OCI-M1 (cell line): ENCODE data around the gene MFGE8.
A peak's percentile ranks its signal among the peaks of the same experiment; 100 is the strongest.

Source experiments
- DNase-seq: peaks from one replicate; lab custom pipeline; 2025; lab: John Stamatoyannopoulos, UW

The MFGE8 gene

DNA sequence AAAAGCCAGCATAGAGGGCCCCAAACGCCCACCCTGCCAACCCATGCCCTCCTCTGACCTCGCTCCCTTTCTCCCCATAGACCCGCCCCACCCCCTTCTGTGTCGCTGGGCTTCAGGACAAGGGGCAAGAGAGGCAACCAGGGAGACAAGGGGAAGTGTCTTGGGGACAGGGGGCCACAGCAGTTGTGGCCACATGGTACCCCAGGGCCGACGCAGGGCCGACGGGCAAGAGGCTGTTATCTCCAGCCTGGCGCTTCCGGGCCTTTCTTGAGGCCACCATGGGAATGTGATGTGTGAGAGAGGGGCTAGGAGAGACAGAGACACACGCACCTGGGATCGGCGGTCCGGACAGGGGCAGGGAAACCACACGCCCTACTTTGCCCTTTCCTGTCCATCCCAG, 14.4 kb downstream of the MFGE8 start:
- no peak for DNase-seq

GRCh38 chr15:88897456-88898194, 15.6 kb downstream of the MFGE8 start:
- peak; percentile 75 for DNase-seq

- no peak for DNase-seq
These were observed 16.1 kb downstream of the MFGE8 start for GRCh38 chr15:88897142-88897455.

GRCh38 chr15:88896333-88897033, 16.7 kb downstream of the MFGE8 start:
- no peak for DNase-seq

DNA sequence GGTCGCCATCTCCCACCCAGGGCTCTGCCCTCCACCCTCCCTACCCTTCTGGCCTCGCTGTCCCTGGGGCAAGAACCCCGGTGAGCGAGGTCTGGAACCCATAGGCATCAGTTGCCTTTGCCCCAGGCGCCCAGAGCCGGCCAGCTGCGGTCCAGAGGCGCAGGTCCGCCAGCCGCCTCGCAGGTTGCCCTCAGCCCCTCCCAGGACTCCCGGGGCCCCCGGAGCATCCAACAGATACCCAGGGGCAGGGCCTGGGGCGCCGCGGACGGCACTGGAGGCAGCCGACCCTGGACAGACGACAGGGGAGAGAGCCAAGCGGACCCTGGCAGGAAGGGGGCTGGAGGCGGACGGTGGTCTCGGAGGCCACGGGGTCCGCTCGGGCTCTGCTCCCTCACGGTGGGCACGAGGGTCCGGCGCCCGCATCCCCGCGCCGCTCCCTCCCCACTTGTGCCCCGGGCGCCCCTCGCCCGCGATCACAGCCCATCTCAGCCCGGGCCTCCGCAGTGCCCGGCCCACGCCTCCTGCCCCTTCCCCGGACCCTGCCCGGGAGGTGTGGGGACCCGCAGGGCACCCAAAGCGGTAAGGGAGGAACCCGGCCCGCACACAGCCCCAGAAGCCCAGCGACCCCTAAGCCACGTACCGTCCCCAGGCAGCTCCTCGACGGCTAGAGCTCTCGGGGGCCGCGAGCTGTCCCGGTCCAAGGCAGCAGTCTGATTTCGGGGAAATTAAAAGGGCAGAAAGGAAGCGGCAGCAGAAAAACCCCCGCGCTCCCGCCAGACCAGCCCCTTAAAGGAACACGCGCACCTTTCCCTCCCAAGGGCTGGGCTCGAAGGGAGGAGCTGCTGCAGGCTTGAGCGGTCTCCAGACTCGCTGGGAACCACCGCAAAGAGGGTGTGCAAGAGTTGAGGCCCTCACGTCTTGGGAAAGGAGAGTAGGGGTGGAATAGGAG, 18.1 kb downstream of the MFGE8 start, which contains the start of gene HAPLN3:
TSS of gene HAPLN3 (minus strand) at position 726 of the 949 bp plus-strand sequence. CDS start 8,246 bp downstream, outside the sequence.
- DNase-seq: peak; percentile 49

- peak; percentile 46 for DNase-seq
These were observed 18.8 kb downstream of the MFGE8 start for GRCh38 chr15:88894348-88894818.

GRCh38 chr15:88891540-88892254, 21.5 kb downstream of the MFGE8 start:
- DNase-seq: no peak

- DNase-seq: no peak
These were observed 22.7 kb downstream of the MFGE8 start for GRCh38 chr15:88890495-88890894.

- DNase-seq: no peak
These were observed 24.5 kb downstream of the MFGE8 start for GRCh38 chr15:88888719-88889118.

DNA sequence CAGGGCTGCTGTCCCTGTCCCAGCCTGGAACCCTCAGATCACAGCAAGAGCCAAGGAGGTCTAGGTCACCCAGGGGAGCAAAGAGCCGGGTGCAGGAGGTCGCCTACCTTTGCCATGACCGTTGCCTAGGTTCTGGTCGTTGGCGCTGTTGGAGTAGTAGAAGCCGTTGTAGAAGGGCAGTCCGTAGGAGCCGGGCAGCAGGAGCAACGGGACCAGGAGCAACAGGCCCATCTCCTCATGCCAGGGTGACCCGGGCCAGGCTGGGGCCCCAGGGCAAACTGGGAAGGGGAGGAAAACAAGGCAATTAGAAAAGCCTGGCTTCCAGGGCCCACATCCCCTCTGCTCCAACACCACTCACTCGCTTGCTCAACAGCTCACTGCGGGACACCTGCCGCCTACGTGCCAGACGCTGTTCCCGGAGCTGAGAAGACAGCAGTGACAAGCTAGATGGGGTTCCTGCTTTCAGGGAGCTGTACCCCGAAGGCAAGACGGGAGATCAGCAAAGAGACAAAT, 26.1 kb downstream of the MFGE8 start:
- no peak for DNase-seq

DNA sequence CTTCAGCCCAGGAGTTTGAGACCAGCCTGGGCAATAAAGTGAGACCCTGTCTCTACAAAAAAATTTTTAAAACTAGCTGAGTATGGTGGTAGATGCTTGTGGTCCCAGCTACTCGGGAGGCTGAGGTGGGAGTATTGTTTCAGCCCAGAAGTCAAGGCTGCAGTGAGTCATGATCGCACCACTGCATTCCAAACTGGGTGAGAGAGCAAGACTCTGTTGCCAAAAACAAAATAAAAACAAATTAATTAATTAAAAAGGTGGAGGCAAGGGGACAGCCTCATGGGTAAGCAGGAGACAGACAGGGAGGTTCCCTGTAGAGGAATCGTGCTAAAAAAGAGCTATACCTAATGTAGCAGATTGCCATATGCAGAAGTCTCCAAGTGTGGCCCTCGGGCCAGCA, 30.4 kb downstream of the MFGE8 start:
- DNase-seq: no peak

DNA sequence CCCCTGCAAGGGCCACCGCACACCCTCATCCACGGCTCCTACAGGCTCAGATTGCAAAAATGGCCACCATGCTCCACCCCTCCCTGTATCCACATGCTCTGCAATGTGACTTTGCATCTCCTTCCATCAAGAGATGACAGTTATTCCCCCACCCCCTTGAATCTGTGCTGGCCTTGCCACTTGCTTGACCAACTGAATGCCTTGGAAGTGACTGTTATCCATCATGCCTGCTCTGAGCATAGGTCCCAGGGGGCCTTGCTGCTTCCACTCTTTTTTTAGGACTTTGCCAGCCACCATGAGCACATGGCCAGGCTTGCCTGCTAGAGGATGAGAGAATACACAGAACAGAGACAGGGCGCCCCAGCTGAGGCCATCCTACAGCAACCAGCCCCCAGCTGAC, 31.4 kb downstream of the MFGE8 start:
- DNase-seq: no peak

DNA sequence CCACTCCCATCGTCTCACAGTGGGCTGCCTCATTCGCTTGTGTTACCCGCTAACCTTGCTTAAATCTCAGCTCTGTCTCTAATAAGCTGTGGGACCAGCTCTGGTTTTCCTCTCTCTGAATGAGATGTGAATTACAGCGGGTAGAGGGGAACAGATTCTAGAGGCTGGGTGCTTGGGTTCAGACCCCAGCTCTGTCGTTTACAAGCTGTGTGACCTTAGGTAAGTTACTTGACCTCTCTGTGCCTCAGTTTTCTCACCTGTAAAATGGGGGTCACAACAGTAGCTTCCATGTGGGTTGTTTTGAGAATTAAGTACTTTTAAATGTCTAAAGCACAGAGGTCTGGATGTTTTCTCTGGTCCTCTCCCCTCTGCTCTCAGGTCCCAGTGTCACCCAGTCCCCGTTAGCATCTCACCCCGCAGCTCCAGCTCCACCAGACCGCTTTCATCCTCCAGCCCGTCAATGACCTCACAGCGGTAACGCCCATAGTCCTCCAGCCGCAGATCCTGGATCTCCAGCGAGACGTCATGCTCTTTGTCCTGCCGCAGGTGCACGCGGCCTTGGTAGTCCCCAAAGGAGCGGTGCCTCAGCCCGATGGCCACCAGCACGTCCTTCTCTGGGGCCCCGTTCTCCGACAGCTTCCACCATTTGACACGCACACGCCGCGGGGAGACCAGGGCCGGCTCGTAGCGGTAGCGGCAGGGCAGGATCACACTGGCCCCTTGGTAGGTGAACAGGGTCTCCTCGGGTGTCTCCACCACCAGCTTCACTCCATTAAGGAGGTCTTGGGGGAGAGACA, 32.0 kb downstream of the MFGE8 start:
- DNase-seq: no peak

GRCh38 chr15:88878720-88879184, 34.4 kb downstream of the MFGE8 start:
- peak; percentile 57 for DNase-seq

GRCh38 chr15:88877906-88878305, 35.3 kb downstream of the MFGE8 start:
- no peak for DNase-seq

- DNase-seq: no peak
These were observed 35.8 kb downstream of the MFGE8 start for GRCh38 chr15:88877415-88877814.

- no peak for DNase-seq
These were observed 36.6 kb downstream of the MFGE8 start for GRCh38 chr15:88876573-88876972.

- no peak for DNase-seq
These were observed 38.5 kb downstream of the MFGE8 start for GRCh38 chr15:88874684-88875083.

DNA sequence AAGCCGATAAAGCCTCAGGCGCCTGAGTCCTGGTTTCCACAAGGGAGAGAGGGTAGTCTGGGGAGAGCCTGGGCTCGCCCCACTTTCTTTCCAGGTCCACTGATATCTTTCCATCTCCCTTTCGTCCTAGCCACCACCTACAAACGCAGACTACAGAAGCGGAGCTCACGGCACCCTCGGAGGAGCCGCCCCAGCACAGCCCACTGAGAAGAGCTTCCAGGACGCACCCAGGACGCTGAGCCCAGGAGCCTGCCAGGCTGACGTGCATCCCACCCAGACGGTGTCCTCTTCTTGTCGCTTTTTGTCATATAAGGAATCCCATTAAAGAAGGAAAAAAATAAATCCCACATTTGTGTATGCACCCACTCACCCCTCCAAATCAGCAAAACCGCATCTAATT, 38.9 kb downstream of the MFGE8 start:
- no peak for DNase-seq

DNA sequence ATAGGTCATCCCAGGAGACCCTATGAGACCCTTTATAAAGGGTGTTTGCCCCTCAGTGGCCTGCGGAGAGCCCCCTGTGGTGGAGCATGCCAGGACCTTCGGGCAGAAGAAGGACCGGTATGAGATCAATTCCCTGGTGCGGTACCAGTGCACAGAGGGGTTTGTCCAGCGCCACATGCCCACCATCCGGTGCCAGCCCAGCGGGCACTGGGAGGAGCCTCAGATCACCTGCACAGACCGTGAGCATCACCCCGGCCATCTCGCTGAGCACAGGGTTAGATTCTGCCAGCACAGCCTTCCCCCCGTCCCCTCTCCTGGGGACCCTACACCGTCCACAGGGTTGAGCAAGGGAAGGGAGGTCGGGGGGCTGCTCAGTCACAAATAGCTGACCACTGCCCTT, 39.4 kb downstream of the MFGE8 start:
- no peak for DNase-seq

GRCh38 chr15:88872706-88873105, 40.5 kb downstream of the MFGE8 start:
- DNase-seq: no peak
